ENCODE results near the gene PDE2A.
A peak's percentile ranks its signal among the peaks of the same experiment; 100 is the strongest.

Gene PDE2A

DNA sequence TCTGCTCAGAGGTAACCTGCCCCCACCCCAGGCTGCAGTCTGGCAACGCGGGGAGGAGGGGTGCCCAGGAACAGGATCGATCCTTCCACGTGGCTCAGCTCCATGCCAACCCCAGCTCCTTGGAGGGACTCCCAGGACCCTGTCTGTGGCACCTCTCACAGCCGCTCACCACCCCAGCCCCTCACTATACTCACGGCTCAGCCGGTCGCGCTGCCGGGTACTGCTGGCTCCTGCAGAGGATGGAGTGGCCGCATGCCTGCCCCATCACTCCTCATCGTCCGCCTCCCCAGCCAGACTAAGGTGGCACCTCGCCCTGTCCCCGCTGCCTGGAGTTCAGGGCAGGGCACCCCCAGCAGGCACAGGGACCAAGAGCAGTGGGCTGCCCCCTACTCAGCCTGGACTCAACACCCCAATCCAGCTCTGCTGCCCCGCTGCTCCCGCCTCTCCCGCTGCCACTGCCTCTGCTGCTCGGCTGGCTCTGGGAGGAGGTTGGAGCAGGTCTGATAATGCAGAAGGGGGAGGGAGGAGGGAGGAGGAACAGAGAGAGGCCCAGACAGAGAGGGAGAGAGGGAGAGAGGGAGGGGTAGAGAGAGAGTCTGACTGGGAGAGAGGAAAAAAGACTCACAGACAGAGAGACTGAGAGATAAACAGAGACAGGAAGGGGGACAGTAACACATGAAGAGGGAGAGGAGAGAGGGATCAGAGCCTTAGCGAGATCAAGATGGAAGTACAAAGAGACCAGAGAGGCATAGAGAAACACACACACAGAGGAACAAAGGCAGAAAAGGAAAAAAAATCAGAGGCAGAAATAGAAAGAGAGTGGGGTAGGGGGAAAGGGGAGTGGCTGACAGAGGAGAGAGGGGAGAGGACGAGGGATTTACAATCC is at the start of gene PDE2A:
Gene PDE2A (minus strand): TSS at position 480 of the 886 bp plus-strand sequence. CDS start 215 bp downstream, at position 265.
- DNase-seq = peak; percentile 65

DNA sequence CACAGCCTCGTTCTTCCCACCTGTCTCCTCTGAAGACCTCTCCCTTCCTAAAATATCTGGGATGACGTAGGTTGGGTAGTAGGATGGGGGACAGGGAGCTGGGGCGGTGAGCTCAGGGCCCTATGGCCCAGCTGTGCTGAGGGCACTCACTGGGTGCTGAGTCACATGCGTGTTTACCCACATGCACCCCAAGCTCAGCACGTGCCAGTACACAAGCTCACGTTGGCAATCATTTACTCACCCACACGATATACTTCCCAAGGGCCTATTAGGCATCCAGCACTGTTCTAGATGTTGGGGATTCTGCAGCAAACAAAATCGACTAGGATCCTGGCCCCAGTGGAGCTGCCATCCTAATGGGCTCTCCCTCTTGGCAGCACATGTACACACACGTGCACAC is 49.3 kb upstream of the PDE2A start:
- DNase-seq = no peak

DNA sequence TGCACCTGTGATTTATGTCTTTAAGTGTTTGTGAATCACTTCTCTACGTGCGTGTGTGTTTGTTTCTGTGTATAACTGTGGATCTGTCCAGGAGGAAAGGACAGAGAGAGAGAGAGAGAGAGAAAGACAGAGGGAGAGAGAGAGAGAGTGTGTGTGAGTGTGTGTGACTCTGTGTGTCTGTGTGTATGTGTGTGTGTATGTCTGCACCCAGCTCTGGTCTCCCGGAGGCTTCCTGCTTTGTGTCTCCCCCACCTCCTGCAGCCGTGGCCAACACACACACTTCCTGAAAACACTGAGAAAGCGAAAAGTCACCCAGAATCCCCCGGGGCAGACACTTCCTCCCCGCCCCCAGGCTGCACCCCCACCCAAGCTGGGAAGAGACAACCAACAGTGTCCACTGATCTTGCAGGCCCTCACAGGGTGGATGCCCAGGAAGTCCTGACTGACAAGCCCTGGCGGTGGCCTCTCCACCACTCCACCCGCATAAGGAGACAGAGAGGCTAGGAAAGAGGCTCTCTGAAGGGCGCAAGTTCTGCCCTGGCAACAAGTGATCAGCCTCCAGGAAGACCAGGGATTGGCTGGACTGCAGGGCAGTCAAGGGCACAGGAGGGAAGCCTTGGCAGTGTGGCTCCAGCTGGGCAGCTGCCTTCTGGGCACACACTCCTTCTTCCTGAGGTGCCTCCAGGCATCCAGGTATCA is 48.0 kb upstream of the PDE2A start:
- peak; percentile 96 for DNase-seq

DNA sequence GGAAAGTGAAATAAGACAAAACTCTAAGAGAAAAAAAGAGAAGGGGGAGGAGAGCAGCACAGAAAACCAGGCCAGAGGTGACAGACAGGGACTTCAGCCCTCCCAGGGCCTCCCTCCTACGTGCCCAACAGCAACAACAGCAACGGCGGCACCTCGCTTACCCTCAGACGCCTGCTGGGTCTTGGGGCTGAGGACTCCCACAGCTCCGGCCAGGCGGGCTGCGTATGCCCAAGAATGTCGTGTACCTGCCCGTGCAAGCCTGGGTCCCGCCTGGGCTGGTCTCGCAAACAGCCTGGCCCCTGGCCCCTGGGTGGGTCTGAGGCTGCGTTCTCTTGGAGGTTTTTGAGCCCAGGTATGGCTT is 47.4 kb upstream of the PDE2A start:
- DNase-seq = peak; percentile 45

DNA sequence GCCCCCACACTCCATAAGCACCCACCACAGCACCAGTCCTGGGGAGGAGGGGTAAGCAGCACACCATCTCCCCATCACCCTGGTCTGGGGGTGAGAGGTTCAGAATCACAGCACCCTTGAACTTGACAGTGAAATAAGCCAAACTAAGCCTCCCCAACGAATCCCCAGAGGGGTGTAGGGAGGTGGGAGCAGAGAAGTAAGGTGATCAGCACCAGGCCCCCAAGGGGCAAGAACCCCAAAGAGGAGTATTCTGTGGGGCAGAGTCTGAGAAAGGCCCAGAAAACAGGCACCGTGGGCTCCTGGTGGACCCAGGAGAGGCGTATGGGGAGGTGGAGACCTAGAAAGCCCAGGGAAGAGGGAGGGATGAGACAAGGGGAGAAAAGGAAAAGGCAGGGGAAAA is 47.1 kb upstream of the PDE2A start:
- no peak for DNase-seq

DNA sequence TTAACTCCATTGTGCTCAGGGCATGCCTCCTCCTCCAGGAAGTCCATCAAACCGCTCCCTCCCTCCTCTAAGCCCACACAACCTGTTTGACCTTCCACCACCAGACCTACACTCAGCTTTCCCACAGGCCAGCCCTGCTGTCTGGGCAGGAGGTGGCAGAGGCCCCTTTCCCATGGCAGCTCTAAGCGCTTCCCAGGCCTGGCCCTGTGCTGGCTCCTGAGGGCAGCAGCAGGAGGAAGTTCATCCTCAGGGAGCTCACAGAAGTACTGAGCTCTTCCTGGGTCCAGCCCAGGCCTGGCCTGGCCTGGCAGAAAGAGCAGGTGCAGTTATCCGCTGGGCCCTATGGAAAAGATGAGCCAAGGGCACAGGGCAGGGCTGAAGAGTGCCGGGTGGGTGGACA is 46.6 kb upstream of the PDE2A start:
- DNase-seq = no peak

DNA sequence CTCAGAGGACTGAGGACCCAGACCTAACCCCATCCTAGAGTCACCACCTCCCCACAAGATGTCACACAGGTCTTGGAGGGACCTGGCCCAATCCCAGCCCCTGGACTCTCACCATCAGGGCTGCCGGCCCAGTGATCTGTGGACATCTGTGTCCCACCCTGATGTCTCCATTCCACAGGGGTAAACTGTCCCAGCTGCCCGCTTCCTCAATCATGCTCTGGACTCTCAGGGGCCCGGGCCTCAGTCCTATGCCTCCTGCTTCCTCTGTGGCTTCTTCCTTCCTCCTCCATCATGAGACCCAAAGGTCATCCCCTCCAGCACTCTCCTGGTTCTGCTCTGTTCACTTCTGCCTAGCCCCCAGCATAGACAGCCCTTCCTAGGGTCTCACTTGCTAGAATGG is 45.8 kb upstream of the PDE2A start:
- no peak for DNase-seq

DNA sequence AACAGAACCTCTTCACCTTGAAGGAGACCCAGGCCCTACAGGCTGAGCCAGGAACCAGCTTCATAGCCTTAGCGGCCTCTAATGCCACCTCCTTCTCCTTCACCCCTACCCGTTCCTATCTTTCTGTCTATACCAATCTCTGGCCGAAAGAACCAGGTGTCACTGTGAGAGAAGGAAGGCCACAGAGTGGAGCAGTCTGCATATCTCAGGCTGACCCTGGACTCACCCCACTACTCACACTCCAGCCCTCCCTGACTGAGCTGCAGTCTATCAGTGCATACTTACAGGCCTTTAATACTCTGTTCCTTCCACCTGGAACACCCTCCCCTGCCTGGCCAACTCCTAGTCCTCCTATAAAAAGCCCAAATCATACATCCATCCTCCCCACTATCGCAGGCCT is 45.3 kb upstream of the PDE2A start:
- DNase-seq = no peak

DNA sequence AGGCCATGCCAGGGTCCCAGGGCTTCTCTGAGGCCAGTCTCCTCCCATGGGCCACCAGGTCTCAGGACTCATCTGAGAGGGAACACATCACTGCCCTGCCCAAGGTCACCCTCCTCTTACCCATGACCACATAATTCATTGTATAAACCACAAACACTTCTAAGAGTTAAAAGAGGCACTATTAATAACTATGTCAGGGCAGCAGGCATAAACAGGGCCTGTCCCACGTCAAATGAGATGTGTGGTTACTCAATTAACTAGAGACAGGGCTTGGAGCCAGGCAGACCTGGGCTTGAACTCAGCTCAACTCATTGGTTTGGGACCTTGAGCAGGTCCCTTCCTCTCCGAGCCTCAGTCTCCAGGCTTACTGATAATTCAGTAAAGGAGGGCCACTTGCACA is 44.9 kb upstream of the PDE2A start:
- no peak for DNase-seq

DNA sequence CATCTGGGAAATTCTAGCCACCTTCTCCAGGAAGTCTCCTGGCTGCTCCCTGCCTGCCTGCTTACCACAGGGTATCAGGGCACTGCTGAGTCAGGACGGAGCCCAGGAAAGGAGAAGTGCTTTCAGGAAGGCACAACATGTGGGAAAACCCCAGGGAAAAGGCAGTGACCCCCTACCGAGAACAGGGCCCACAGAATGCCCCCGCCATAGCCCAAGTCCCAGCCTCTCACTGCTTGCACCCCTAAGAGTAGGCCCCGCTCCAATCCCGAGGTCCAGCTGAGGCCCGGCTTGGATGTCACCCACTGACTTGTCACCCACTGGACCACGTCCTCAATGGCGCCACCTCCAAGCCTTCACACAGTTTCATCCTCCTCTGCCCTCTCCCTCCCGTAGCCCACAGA is 43.9 kb upstream of the PDE2A start:
- no peak for DNase-seq

DNA sequence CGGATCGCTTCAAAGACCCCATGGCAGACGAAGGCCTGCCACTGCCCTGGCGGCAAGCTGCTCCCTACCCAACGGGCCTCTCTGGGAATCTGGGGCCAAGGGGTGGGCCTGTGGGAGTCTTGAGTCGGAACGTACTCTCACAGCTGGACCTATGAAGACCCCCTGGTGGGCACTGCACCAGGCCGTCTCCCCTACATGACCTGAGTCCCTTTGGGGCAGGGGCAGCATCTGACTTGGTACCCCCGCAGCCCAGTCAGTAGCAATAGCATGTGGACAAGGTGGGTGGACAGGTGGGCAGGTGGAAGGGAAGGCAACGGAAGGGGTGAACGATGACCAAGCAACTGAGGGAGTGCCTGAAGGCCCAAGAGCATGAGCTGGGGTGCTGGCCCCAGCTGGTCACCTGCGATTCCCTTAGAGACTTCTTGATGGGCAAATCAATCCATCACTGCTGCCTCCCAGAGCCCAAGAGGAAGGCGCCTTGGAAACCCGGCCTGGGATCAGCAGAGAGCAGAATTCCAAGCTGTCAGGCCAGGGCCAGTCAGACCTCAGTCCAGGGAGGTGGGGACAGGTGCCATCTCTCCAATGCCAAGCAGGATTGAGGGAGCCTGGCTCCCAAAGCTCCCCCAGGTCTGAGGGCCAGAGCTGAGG is 42.7 kb upstream of the PDE2A start:
- no peak for DNase-seq

DNA sequence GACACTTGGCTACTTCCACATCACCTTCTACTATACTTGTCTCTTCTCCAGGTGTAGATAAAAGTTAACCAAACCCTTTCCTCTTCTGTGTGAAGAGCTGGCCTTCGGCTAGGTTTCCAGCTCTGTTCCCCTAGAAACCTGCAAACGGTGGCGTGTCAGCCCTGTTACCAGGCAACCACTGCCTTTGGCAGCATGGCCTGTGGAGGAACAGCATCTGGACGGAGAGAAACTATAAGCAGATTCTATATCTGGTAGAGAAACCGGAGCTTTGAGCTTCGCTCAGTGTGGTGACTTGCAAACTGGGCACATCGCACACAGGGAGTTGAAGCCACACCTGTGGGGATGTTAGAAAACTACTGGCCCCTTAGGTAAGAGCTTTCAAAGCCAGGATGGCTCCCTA is 42.1 kb upstream of the PDE2A start:
- DNase-seq = peak; percentile 30

DNA sequence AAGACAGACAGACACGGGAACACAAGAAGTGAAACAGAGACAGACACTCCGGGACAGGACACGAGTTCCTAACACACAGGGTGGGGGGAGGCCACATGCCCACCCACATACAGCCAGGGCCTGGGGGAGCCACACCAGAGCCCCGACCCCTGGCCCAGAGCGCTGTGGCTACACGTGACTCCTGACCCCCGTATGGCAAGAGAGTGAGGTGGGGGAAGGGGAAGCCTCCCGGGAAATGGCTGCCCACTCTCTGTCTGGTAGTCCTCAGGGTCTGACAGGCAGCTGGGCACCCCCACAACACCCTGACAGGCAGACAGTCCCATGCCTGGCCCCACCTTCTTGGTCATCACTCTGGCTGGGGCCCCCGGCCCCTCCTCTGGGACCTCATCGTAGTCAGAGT is 38.6 kb upstream of the PDE2A start:
- no peak for DNase-seq

DNA sequence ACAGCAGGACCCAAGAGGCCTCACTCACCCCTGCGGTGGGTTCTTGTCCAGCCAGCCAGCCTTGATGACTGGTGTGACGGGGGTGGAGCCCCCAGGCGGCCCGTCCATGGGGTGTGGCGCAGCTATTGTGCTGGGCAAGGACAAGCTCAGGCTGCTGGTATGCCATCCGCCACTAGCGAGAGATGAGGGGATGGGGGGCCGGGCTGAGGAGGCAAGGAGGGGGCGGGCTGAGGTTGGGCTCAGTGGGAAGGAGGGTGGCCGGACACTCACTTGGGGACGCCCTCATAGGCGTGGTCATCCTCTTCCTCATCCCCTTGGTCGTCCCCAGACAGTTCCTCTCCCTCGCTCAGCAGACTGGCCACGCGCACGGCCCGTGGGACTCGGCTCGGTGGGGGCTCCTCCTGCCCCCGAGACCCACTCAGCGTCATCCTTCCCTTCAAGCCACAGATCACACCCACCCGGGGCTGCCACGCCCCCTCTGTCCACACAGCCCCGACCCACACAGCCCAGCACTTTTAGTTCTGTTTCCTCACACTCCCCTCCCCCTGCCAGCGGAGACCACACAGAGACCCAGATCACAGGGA is 38.0 kb upstream of the PDE2A start:
- DNase-seq = no peak

DNA sequence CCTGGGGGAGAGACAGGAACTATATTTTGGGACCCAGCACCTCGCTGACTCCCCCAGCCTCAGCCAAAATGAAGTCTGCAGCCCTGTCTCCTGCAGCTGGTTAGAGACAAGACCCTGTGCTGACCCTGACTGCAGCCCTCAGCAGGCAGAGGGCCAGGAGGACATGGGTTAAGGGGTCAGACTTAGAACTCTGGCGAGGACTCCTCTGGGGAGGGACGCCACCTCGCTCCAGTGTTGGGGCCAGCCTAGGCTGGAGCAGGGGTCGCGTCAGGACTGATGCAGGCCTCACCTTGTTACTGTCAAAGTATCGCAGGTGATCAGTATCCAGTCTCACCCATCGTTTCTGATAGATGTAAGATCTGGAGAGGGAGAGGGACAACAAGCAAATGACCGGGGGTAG is 36.9 kb upstream of the PDE2A start:
- DNase-seq = no peak

DNA sequence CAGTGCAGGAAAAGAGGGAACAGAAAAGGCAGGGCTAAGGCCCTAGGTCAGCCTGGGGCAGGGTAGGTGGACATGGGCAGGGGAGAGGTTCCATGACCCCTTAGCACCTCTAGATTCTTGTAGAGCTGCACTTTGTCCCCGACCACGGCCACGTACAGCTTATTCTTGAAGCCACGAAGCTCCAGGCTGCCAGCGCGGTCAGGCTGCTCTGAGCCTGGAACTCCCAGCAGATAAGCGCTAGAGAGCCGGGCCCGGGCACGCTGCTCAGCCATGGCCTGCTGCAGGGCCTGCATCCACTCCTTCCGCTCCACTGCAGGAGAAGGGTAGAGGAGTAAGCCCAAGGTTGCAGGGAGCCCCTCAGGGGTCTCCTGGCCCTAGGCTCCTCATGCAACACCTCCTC is 36.1 kb upstream of the PDE2A start:
- DNase-seq = no peak

DNA sequence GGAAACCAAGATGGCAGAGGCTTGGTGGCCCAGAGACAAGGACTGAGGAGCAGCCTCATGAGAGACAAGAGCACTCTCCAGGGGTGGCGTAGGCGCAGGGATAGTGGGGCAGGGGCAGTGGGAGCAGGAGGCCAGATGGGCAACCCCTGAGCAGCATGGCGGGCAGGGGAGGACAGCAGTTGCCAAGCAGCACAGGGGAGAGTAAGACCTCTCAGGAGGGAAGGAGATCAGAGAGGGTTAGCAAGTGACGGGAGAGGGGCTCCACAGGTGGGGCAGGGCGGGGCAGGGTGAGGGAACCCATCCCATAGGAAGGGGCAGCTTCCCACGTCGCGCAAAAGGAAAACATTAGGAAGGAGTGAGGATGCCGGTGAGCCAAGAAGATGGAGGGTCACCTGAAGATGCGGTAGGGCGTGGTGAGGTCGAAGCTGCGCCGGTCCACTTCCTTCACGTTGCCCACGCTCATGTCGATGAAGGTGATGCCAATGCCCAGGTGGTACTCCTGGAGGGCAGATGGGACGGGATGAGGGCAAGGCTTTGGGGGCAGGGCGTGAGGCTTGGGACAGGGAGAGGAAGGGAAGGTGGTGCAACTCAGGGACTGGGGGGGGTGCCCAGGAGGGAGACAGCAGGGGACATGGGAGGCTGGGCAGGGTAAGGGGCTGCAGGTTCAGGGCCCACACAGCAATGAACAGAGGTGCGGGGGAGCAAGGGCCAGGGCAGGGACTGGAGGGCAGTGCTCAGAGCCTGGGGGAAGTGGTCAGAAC is 35.4 kb upstream of the PDE2A start:
- DNase-seq = no peak

DNA sequence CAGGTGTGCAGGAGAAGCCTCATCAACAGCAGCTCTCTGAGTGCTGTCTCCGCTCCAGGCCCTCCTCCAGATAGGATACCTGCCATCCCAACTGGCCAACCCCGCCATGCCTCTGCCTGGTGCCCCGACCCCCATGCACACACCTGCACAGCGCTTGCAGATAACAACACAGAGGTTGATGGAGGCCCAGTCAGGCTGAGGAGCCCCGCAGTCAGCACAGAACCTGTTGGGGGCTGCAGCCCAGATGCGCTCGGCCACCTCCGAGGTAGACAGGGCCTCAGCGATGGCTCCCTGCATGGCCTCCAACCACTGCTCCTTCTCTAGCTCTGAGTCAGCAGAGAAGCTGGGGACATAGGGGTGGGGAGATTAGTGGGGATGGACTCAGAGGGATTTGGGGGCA is 32.8 kb upstream of the PDE2A start:
- DNase-seq = no peak

DNA sequence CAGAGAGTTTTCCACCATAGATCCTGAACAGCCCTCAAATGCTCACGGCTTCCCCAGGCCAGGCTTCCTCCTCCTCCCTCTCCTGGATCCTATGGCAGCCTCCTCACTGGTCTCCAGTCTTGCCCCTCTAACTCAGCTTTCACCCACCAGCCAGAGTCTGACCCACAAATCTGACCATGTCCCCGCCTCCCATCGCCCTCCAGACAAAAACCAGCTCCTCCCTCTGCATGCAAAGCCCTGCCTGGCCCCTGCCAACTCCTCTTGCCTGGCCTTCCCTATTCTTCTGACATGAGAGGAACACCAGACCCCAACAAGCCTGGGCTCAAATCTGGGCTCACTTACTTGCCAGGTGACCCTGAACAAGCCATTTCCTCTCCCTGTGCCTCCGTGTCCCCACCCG is 32.4 kb upstream of the PDE2A start:
- DNase-seq = no peak

DNA sequence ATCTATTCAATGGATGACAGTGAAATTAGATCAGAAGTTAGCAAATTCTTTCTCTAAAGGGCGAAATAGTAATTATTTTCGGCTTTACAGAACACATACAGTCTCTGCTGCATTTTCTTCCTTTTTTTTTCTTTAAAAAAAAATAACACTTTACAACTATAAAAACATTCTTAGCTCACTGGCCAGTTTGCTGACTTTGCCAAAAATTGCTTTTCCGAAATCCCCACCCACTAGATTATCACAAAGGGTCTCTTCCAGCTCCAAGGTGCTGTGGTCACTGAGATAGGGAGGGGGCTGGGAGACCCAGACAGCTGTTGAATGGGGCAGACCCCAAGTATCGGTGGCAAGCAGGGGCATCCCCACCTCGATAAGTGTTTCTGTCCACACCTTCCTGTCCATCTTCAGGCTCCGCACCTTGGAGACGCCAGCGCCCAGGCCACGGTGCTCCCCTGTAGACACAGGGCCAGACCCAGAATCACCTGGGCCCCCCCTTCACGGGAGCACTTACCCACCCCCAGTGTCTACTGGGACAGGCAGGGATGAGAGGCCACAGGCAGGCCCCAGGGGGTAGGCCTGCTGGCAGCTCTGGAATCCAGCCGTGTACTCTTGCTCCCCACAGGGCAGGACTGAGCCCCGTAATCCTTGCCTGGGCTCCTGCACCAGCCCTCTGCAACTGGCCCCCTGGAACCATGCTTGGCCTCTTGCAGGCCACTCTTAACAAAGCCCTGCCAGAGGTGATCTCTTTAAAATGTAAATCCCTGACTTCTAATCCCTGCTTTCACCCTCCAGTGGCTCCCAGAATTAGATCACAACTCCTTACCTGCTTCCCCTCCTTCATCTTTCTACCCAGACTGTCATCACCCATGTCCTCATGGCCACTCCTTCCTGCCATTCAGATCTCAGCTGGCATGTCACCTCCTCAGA is 31.5 kb upstream of the PDE2A start:
- DNase-seq = no peak

DNA sequence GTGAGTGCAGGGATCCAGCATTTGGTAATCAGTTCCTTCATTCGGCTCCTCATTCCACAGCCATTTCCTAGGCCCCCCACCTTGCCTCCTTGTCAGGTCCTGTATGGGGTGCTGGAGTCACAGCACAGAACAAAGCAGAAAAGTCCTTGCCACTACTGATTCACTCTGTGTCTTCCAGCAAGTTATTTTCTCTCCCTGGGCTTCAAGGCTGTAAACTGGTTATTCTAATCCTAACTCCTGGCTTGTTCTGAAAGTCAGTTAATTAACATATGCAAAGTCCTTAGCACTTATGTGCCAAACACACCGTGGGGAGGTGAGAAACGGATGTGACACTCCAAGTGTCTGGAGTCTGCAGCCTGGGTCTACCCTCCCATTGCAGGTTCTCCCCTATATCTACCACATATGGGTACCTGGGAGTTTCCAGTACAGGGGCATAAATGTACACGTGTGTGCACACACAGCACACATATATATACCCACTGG is 30.6 kb upstream of the PDE2A start:
- no peak for DNase-seq
